KMS-11 (cell line): ENCODE results near the gene CTDP1.

ENCODE experiments used
- H2AFZ ChIP-seq: fragments of 200-600 bp; sonication (generic); 2 replicates; pipeline ENCODE4 v1.6.1; 2016; ENCODE audit warnings: antibody characterized with exemption, mixed run types, low read depth
- H3K27ac ChIP-seq: fragments of 200-600 bp; sonication (generic); 2 replicates; pipeline ENCODE4 v1.6.1; 2016; ENCODE audit warnings: mild to moderate bottlenecking, mixed run types
- H3K27me3 ChIP-seq: fragments of 200-600 bp; sonication (generic); 2 replicates; pipeline ENCODE4 v1.6.1; 2017; ENCODE audit warnings: mild to moderate bottlenecking, low read depth, mixed run types, moderate library complexity; ENCODE audit not compliant: insufficient read depth
- H3K36me3 ChIP-seq: fragments of 200-600 bp; sonication (generic); 2 replicates; pipeline ENCODE4 v1.6.1; 2017; ENCODE audit warnings: mild to moderate bottlenecking, mixed run types; ENCODE audit not compliant: insufficient read depth
- H3K4me1 ChIP-seq: fragments of 200-600 bp; sonication (generic); 2 replicates; pipeline ENCODE4 v1.6.1; 2016; ENCODE audit warnings: mild to moderate bottlenecking, low read depth, mixed run types; ENCODE audit not compliant: poor library complexity, severe bottlenecking
- H3K4me2 ChIP-seq: fragments of 200-600 bp; sonication (generic); 2 replicates; pipeline ENCODE4 v1.7.0; 2016; ENCODE audit warnings: mild to moderate bottlenecking, mixed run types
- H3K4me3 ChIP-seq: fragments of 200-600 bp; sonication (generic); IDR thresholded peaks from 2 replicates; pipeline ENCODE4 v1.6.1; 2017; ENCODE audit warnings: low read depth, low read length, mixed read lengths; ENCODE audit not compliant: insufficient read depth
- H3K79me2 ChIP-seq: fragments of 200-600 bp; sonication (generic); 2 replicates; pipeline ENCODE4 v1.6.1; 2016; ENCODE audit warnings: low read depth, mixed run types; ENCODE audit not compliant: insufficient read depth
- H3K9ac ChIP-seq: fragments of 200-600 bp; sonication (generic); 2 replicates; pipeline ENCODE4 v1.6.1; 2016; ENCODE audit warnings: mild to moderate bottlenecking, mixed run types
- H4K20me1 ChIP-seq: fragments of 200-600 bp; sonication (generic); 2 replicates; pipeline ENCODE4 v1.6.1; 2016; ENCODE audit warnings: mild to moderate bottlenecking, mixed run types; ENCODE audit not compliant: insufficient read depth
- TF ChIP-seq, protein P1 (sequence below): fragments of 200-600 bp; sonication (generic); conservative IDR thresholded peaks from 2 replicates; pipeline ENCODE4 v1.6.1; 2017; ENCODE audit warnings: low read depth, mild to moderate bottlenecking, antibody characterized with exemption, low read length, moderate library complexity, mixed read lengths

The CTDP1 gene

GRCh38 chr18:79800371-79801180 lies 121.0 kb downstream of the CTDP1 start:
- Histone ChIP-seq H4K20me1 (no peaks in the 10 kb centered on the region), H3K79me2 (no peaks in the 10 kb centered on the region), H3K4me2 (no peak overlapping the region), H3K27me3 (no peaks in the 10 kb centered on the region), H3K4me3 (no peak overlapping the region), H3K4me1 (no peaks in the 10 kb centered on the region), H3K36me3 (no peaks in the 10 kb centered on the region), H3K9ac (no peak overlapping the region), H3K27ac (no peak overlapping the region), H2AFZ (no peak overlapping the region)
- TF ChIP-seq, protein P1, sequence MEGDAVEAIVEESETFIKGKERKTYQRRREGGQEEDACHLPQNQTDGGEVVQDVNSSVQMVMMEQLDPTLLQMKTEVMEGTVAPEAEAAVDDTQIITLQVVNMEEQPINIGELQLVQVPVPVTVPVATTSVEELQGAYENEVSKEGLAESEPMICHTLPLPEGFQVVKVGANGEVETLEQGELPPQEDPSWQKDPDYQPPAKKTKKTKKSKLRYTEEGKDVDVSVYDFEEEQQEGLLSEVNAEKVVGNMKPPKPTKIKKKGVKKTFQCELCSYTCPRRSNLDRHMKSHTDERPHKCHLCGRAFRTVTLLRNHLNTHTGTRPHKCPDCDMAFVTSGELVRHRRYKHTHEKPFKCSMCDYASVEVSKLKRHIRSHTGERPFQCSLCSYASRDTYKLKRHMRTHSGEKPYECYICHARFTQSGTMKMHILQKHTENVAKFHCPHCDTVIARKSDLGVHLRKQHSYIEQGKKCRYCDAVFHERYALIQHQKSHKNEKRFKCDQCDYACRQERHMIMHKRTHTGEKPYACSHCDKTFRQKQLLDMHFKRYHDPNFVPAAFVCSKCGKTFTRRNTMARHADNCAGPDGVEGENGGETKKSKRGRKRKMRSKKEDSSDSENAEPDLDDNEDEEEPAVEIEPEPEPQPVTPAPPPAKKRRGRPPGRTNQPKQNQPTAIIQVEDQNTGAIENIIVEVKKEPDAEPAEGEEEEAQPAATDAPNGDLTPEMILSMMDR, result no peak

- Histone ChIP-seq H3K4me3 (no peak overlapping the region), H3K27ac (no peak overlapping the region), H4K20me1 (no peaks in the 10 kb centered on the region), H3K4me2 (no peak overlapping the region), H3K4me1 (no peaks in the 10 kb centered on the region), H3K79me2 (no peaks in the 10 kb centered on the region), H2AFZ (no peak overlapping the region), H3K27me3 (no peaks in the 10 kb centered on the region), H3K9ac (no peak overlapping the region), H3K36me3 (no peaks in the 10 kb centered on the region)
- TF ChIP-seq, protein P1, result no peak
Observed at GRCh38 chr18:79801217-79801616, 121.6 kb downstream of the CTDP1 start.

DNA sequence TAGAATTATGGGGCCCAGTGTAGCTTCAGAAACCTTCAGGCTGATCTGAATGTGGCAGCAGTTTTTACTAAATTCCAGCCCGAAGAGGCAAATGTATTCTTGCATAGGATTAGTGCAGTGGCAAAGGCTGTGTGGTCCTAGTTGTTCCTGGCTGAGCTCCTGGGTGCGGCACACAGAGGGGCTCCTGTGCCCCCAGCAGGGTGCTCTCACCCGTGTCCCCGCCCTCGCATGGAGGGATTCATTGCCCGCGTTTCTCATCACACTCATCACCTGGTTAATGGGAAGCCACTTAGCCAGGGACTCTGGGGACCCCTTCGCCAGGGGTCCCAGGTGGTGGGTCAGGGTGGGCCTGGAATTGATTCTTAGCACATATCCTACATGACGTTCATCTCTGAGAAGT lies 122.0 kb downstream of the CTDP1 start:
- no peaks in the 10 kb centered on the region for H4K20me1 ChIP-seq
- no peak overlapping the region for H3K4me3 ChIP-seq
- no peaks in the 10 kb centered on the region for H3K36me3 ChIP-seq
- H2AFZ ChIP-seq, result no peak overlapping the region
- H3K27me3 ChIP-seq, result no peaks in the 10 kb centered on the region
- no peaks in the 10 kb centered on the region for H3K79me2 ChIP-seq
- no peak overlapping the region for H3K27ac ChIP-seq
- no peak overlapping the region for H3K9ac ChIP-seq
- H3K4me2 ChIP-seq, result no peak overlapping the region
- TF ChIP-seq, protein P1, result no peak
- no peaks in the 10 kb centered on the region for H3K4me1 ChIP-seq

- Histone ChIP-seq H3K27me3 (no peaks in the 10 kb centered on the region), H3K4me2 (no peak overlapping the region), H3K36me3 (no peaks in the 10 kb centered on the region), H4K20me1 (no peaks in the 10 kb centered on the region), H3K4me3 (no peak overlapping the region), H3K27ac (no peak overlapping the region), H3K4me1 (no peaks in the 10 kb centered on the region), H2AFZ (no peak overlapping the region), H3K79me2 (no peaks in the 10 kb centered on the region), H3K9ac (no peak overlapping the region)
- TF ChIP-seq, protein P1, result no peak
Observed at GRCh38 chr18:79802298-79802697, 122.7 kb downstream of the CTDP1 start.
